HepG2 (cell line): Measurements from ENCODE around the gene DAGLB. TPM values are rescaled to one million over a fixed set of nuclear protein-coding genes. Genes with fewer than 3 reads are reported as not detected.

ENCODE experiments used
- DNMT1 ChIP-seq: sonication (generic); formaldehyde crosslinking; IDR thresholded peaks from 2 replicates; pipeline ENCODE4 v1.5.1; 2020; ENCODE audit warnings: mild to moderate bottlenecking, missing genetic modification reagents
- GFI1 ChIP-seq: sonication (generic); formaldehyde crosslinking; IDR thresholded peaks from 2 replicates; pipeline ENCODE4 v1.5.0; 2020; ENCODE audit warnings: missing genetic modification reagents, mild to moderate bottlenecking, borderline replicate concordance
- HMG20B ChIP-seq: conservative IDR thresholded peaks from 2 replicates; pipeline ENCODE4 v1.6.1; 2016; ENCODE audit warnings: missing genetic modification reagents, missing compliant biosample characterization
- IKZF1 ChIP-seq: fragments of 450-650 bp; IDR thresholded peaks from 2 replicates; pipeline ENCODE4 v1.7.1; 2016
- IKZF4 ChIP-seq: sonication (generic); formaldehyde crosslinking; IDR thresholded peaks from 2 replicates; pipeline ENCODE4 v1.5.1; 2020; ENCODE audit warnings: borderline replicate concordance, mild to moderate bottlenecking, low read depth, missing genetic modification reagents; ENCODE audit errors: not compliant biosample characterization
- ISX ChIP-seq: sonication (generic); formaldehyde crosslinking; conservative IDR thresholded peaks from 2 replicates; pipeline ENCODE4 v1.5.0; 2020; ENCODE audit warnings: missing genetic modification reagents
- KIAA2018 ChIP-seq: sonication (generic); formaldehyde crosslinking; IDR thresholded peaks from 2 replicates; pipeline ENCODE4 v1.5.0; 2020; ENCODE audit warnings: mild to moderate bottlenecking, missing genetic modification reagents, borderline replicate concordance
- MED8 ChIP-seq: sonication (generic); formaldehyde crosslinking; IDR thresholded peaks from 2 replicates; pipeline ENCODE4 v1.8.1; 2023; ENCODE audit warnings: mild to moderate bottlenecking, missing genetic modification reagents; ENCODE audit not compliant: insufficient replicate concordance
- MTA1 ChIP-seq: sonication (generic); formaldehyde crosslinking; IDR thresholded peaks from 2 replicates; pipeline ENCODE4 v1.4.0; 2020; ENCODE audit warnings: missing genetic modification reagents, mild to moderate bottlenecking, borderline replicate concordance
- NAIF1 ChIP-seq: sonication (generic); formaldehyde crosslinking; IDR thresholded peaks from 2 replicates; pipeline ENCODE4 v1.5.0; 2020; ENCODE audit warnings: mild to moderate bottlenecking, missing genetic modification reagents, borderline replicate concordance
- POGK ChIP-seq: sonication (generic); formaldehyde crosslinking; conservative IDR thresholded peaks from 2 replicates; pipeline ENCODE4 v1.8.0; 2022; ENCODE audit warnings: mild to moderate bottlenecking, moderate library complexity, missing genetic modification reagents
- RAD21 ChIP-seq: fragments of 450-650 bp; formaldehyde crosslinking; IDR thresholded peaks from 2 replicates; pipeline ENCODE4 v1.5.0; 2020; ENCODE audit warnings: mild to moderate bottlenecking
- RAD51 ChIP-seq: fragments of 450-650 bp; IDR thresholded peaks from 2 replicates; pipeline ENCODE4 v1.6.1; 2016; ENCODE audit warnings: borderline replicate concordance
- RBFOX2 ChIP-seq: fragments of 200-400 bp; formaldehyde crosslinking; IDR thresholded peaks from 2 replicates; pipeline ENCODE4 v1.6.1; 2017; ENCODE audit warnings: low read depth, mild to moderate bottlenecking, low read length
- TSC22D2 ChIP-seq: sonication (generic); formaldehyde crosslinking; IDR thresholded peaks from 2 replicates; pipeline ENCODE4 v1.5.1; 2020; ENCODE audit warnings: missing genetic modification reagents, mild to moderate bottlenecking, borderline replicate concordance
- ZBTB38 ChIP-seq: sonication (generic); formaldehyde crosslinking; IDR thresholded peaks from 2 replicates; pipeline ENCODE4 v1.5.1; 2020; ENCODE audit warnings: mild to moderate bottlenecking, missing genetic modification reagents
- ZFY ChIP-seq: sonication (generic); formaldehyde crosslinking; IDR thresholded peaks from 2 replicates; pipeline ENCODE4 v1.4.0; 2020; ENCODE audit warnings: missing genetic modification reagents
- ZNF282 ChIP-seq: fragments of 450-650 bp; IDR thresholded peaks from 2 replicates; pipeline ENCODE4 v1.6.1; 2018; ENCODE audit not compliant: partially characterized antibody
- ZNF597 ChIP-seq: sonication (generic); formaldehyde crosslinking; IDR thresholded peaks from 2 replicates; pipeline ENCODE4 v1.5.0; 2020; ENCODE audit warnings: missing genetic modification reagents
- ZSCAN21 ChIP-seq: sonication (generic); formaldehyde crosslinking; IDR thresholded peaks from 2 replicates; pipeline ENCODE4 v1.8.0; 2022; ENCODE audit warnings: mild to moderate bottlenecking, missing genetic modification reagents, moderate library complexity, borderline replicate concordance
- polyA plus RNA-seq, 8 experiments: library from polyadenylated mRNA; depleted of rRNA in 3 of 8; stranded (reverse) in 7 of 8; unstranded in 1 of 8; fragments of >200 nt; fragmentation: Illumina TruSeq in 4 of 8; extraction: Trizol in 4 of 8; gene quantifications; 2 replicates each; pipeline versions ENCODE4 v1.2.1 to v1.2.3, GENCODE V29; 2011 to 2016; ENCODE audit warnings: low read depth in 4 of 8, missing spikeins in 1 of 8, mixed read lengths in 1 of 8; ENCODE audit not compliant: insufficient read depth in 1 of 8
- total RNA-seq, 5 experiments: library from RNA; depleted of rRNA; stranded (reverse); fragments of >200 nt; fragmentation: Illumina TruSeq; extraction: Trizol; gene quantifications; 2 replicates each; pipeline ENCODE4 v1.2.3, GENCODE V29; 2016; ENCODE audit warnings: low read depth in 1 of 5

DAGLB gene
- total and polyA plus RNA-seq, 2 of the 13 experiments (the other 11 are each of a cell fraction or from before 2014, with no cell fraction given), result 7.9 to 9.8 TPM

GRCh38 chr7:6385110-6385781 is 62.5 kb downstream of the DAGLB start (continued):
- TF ChIP-seq MTA1 (CRISPR knock-in tag) (no peak), ZFY (CRISPR knock-in tag) (no peak), POGK (CRISPR knock-in tag) (no peak), MED8 (CRISPR knock-in tag) (no peak), RAD51 (no peak), ZSCAN21 (no peak), RBFOX2 (no peak), KIAA2018 (CRISPR knock-in tag) (no peak), NAIF1 (CRISPR knock-in tag) (no peak), RAD21 (no peak), HMG20B (CRISPR knock-in tag) (peak; percentile 86), ZBTB38 (CRISPR knock-in tag) (no peak), DNMT1 (CRISPR knock-in tag) (no peak), IKZF1 (no peak), IKZF4 (CRISPR knock-in tag) (no peak), ZNF282 (no peak), TSC22D2 (CRISPR knock-in tag) (no peak), ZNF597 (CRISPR knock-in tag) (no peak), GFI1 (CRISPR knock-in tag) (peak; percentile 99), ISX (CRISPR knock-in tag) (no peak)
